ENCODE data around the gene PGA3.

PGA3 gene

DNA sequence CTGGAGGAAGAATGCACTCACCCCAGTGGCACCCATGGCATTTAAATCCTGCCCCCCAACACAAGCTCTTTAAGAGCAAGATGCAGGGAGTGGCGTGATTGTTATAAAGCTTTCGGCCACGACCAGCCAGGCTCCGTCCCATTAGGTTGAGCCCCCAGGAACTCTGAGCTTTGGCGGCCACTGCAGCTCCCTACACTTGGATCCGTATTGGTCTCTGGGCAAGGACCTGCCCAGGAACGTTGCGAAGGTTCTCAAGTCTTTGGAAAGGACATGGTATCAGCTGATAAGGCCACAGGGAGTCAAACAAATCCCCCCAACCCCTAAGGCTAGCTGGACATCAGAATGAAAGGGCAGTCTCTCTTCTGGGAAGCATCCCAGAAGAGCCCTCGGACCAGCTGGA is 32.7 kb upstream of the PGA3 start:
- H3K4me3 Mint-ChIP-seq: no peak overlapping the region
- H3K36me3 Mint-ChIP-seq (ENCODE audit: low read depth): no peaks in the 10 kb centered on the region
- DNase-seq: no peak
- no peak overlapping the region for H3K27ac Mint-ChIP-seq
- peaks cover 2% of the 10 kb centered on the region for H3K4me1 Mint-ChIP-seq
- peaks cover 14% of the 10 kb centered on the region for H3K27me3 Mint-ChIP-seq (ENCODE audit: low read depth, poor library complexity)
- TF ChIP-seq, protein P1, sequence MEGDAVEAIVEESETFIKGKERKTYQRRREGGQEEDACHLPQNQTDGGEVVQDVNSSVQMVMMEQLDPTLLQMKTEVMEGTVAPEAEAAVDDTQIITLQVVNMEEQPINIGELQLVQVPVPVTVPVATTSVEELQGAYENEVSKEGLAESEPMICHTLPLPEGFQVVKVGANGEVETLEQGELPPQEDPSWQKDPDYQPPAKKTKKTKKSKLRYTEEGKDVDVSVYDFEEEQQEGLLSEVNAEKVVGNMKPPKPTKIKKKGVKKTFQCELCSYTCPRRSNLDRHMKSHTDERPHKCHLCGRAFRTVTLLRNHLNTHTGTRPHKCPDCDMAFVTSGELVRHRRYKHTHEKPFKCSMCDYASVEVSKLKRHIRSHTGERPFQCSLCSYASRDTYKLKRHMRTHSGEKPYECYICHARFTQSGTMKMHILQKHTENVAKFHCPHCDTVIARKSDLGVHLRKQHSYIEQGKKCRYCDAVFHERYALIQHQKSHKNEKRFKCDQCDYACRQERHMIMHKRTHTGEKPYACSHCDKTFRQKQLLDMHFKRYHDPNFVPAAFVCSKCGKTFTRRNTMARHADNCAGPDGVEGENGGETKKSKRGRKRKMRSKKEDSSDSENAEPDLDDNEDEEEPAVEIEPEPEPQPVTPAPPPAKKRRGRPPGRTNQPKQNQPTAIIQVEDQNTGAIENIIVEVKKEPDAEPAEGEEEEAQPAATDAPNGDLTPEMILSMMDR (IDR thresholded peaks at IDR 0.05): no peak
- H3K9me3 Mint-ChIP-seq: peaks cover 25% of the 10 kb centered on the region

GRCh38 chr11:61171907-61172306 is 31.4 kb upstream of the PGA3 start:
- DNase-seq: no peak
- Mint-ChIP-seq H3K27me3 (ENCODE audit: low read depth, poor library complexity) (peaks cover 14% of the 10 kb centered on the region), H3K27ac (no peak overlapping the region), H3K36me3 (ENCODE audit: low read depth) (no peaks in the 10 kb centered on the region), H3K9me3 (peaks cover 25% of the 10 kb centered on the region), H3K4me1 (peaks cover 15% of the 10 kb centered on the region), H3K4me3 (no peak overlapping the region)
- TF ChIP-seq, protein P1 (IDR thresholded peaks at IDR 0.05): no peak

DNA sequence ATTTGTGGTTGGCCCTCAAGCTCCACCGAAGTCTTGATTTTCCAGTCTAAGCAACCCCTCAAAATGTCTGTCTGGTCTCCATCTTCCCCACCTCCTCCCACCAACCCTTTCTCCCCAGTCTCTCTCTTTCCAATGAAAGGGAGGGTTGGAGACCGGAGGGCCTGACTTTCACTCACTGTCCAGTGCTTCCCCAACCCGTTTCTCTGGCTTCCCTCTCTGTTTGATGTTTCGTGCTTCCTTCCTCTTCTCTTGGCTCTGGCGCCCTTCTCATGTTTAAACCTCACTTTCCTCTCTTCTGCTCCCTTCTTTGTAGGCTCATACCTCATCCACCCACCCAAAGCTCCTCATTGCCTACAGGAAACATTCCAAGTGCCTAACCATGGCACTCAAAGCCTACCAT is 31.0 kb upstream of the PGA3 start:
- Mint-ChIP-seq H3K27ac (no peak overlapping the region), H3K36me3 (ENCODE audit: low read depth) (no peaks in the 10 kb centered on the region), H3K4me3 (no peak overlapping the region), H3K9me3 (peaks cover 22% of the 10 kb centered on the region), H3K27me3 (ENCODE audit: low read depth, poor library complexity) (peaks cover 14% of the 10 kb centered on the region), H3K4me1 (peaks cover 15% of the 10 kb centered on the region)
- TF ChIP-seq, protein P1 (IDR thresholded peaks at IDR 0.05): no peak
- no peak for DNase-seq

DNA sequence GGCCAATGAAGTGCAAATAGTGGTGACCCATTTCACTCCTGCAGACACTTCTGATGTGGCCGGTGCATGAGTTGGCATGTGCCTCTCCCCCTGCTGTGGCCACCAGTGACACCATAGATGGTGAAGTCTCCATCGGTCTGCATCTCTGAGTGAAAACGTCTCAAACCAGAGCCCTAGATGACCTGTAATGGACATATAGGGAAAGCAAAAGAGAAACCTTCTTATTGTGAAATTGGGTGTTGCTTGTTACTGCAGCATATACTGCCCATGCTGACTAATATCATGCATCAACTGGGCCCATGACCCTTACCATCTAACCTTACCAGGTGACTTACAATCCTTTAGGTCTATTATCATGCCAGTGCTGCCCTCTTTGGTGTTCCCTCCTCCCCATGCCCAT is 30.4 kb upstream of the PGA3 start:
- H3K4me1 Mint-ChIP-seq: peaks cover 15% of the 10 kb centered on the region
- no peak overlapping the region for H3K4me3 Mint-ChIP-seq

GRCh38 chr11:61173456-61173855 is 29.9 kb upstream of the PGA3 start:
- no peaks in the 10 kb centered on the region for H3K36me3 Mint-ChIP-seq (ENCODE audit: low read depth)
- peaks cover 13% of the 10 kb centered on the region for H3K9me3 Mint-ChIP-seq
- H3K4me3 Mint-ChIP-seq: no peak overlapping the region
- DNase-seq: no peak
- no peak overlapping the region for H3K27ac Mint-ChIP-seq
- peaks cover 14% of the 10 kb centered on the region for H3K27me3 Mint-ChIP-seq (ENCODE audit: low read depth, poor library complexity)
- TF ChIP-seq, protein P1 (IDR thresholded peaks at IDR 0.05): no peak
- peaks cover 15% of the 10 kb centered on the region for H3K4me1 Mint-ChIP-seq

More for the DNA sequence above, 30.4 kb upstream of the PGA3 start:
- TF ChIP-seq, protein P1 (IDR thresholded peaks at IDR 0.05): no peak
- H3K36me3 Mint-ChIP-seq (ENCODE audit: low read depth): no peaks in the 10 kb centered on the region
- peaks cover 18% of the 10 kb centered on the region for H3K9me3 Mint-ChIP-seq
- no peak for DNase-seq
- H3K27me3 Mint-ChIP-seq (ENCODE audit: low read depth, poor library complexity): peaks cover 14% of the 10 kb centered on the region
- no peak overlapping the region for H3K27ac Mint-ChIP-seq

GRCh38 chr11:61174273-61174672 is 29.0 kb upstream of the PGA3 start:
- H3K27ac Mint-ChIP-seq: no peak overlapping the region
- no peak overlapping the region for H3K4me3 Mint-ChIP-seq
- peaks cover 8% of the 10 kb centered on the region for H3K9me3 Mint-ChIP-seq
- no peaks in the 10 kb centered on the region for H3K36me3 Mint-ChIP-seq (ENCODE audit: low read depth)
- DNase-seq: no peak
- peaks cover 15% of the 10 kb centered on the region for H3K4me1 Mint-ChIP-seq
- TF ChIP-seq, protein P1 (IDR thresholded peaks at IDR 0.05): no peak
- H3K27me3 Mint-ChIP-seq (ENCODE audit: low read depth, poor library complexity): peaks cover 14% of the 10 kb centered on the region

All from nephron progenitor cell (in vitro differentiated cells).